HG02870 (cell line): Measurements from ENCODE around the gene HS1BP3.

Experiments
- ATAC-seq: cut with Tn5 transposase; IDR thresholded peaks from one replicate; pipeline ENCODE4 v1.9.1; 2021; ENCODE audit warnings: mild to moderate bottlenecking, moderate library complexity; ENCODE audit not compliant: unreplicated experiment

HS1BP3 gene

GRCh38 chr2:20664431-20665242 is 13.7 kb upstream of the HS1BP3 start:
- no peak for ATAC-seq

- ATAC-seq = no peak
Measured at GRCh38 chr2:20664071-20664390, 13.1 kb upstream of the HS1BP3 start.

- ATAC-seq = no peak
Measured at GRCh38 chr2:20663196-20664070, 12.5 kb upstream of the HS1BP3 start.

GRCh38 chr2:20662308-20662937 is 11.5 kb upstream of the HS1BP3 start:
- ATAC-seq = no peak

- peak; percentile 57 for ATAC-seq
Measured at GRCh38 chr2:20661421-20662307, 10.8 kb upstream of the HS1BP3 start.

GRCh38 chr2:20660506-20661420 is 9.9 kb upstream of the HS1BP3 start:
- no peak for ATAC-seq

GRCh38 chr2:20657522-20658235 is 6.8 kb upstream of the HS1BP3 start:
- ATAC-seq = no peak

GRCh38 chr2:20656561-20656960 is 5.7 kb upstream of the HS1BP3 start:
- ATAC-seq = no peak

- no peak for ATAC-seq
Measured at GRCh38 chr2:20654535-20654813, 3.6 kb upstream of the HS1BP3 start.

- no peak for ATAC-seq
Measured at GRCh38 chr2:20653695-20654534, 3.0 kb upstream of the HS1BP3 start.

GRCh38 chr2:20652673-20653575 is 2.0 kb upstream of the HS1BP3 start:
- no peak for ATAC-seq

GRCh38 chr2:20652141-20652540 is 1.2 kb upstream of the HS1BP3 start:
- ATAC-seq = no peak

- no peak for ATAC-seq
Measured at GRCh38 chr2:20651731-20652099, 817 bp upstream of the HS1BP3 start.

- peak; percentile 5 for ATAC-seq
Measured at GRCh38 chr2:20650393-20650876, 463 bp downstream of the HS1BP3 start.

- no peak for ATAC-seq
Measured at GRCh38 chr2:20649976-20650375, 922 bp downstream of the HS1BP3 start.

- no peak for ATAC-seq
Measured at GRCh38 chr2:20649576-20649975, 1.3 kb downstream of the HS1BP3 start.

GRCh38 chr2:20648831-20649230 is 2.1 kb downstream of the HS1BP3 start:
- ATAC-seq = no peak
